Stimulated activated CD4-positive, alpha-beta T cell treated with anti-CD3 and anti-CD28 coated beads, TNF-alpha, amount 100 ng/mL, for 24 hours (primary cell): ENCODE results near the gene SHANK1.
"Not testable (repeated sequence)": the region's sequence is repeated elsewhere in the genome, so short reads cannot be mapped to it uniquely, and the experiment has no call there.

Experiments used
- DNase-seq, 3 experiments: peaks; one replicate each; pipeline ENCODE4 v3.0.0-alpha.2; 2020; ENCODE audit warnings: low read depth in 3 of 3

Gene SHANK1

DNA sequence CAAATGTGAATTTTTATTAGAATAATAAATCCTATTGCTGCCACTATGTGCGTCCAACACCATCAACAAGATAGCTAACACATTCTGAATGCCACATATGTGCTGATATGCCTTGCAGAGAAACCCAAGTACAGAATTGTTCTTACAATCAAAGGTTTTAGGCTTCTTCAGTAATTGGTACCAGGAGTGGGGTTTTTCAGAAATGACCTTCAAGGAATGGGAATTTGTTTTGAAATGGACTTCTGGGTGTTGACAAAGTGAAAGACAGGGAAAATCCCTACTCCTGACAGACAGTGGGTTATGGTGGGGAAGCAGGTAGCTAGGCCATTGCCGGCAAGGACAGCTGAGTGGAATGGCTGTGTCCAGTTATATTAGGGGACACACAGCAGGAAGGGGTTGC lies 85.6 kb downstream of the SHANK1 start:
- DNase-seq, result no peak

GRCh38 chr19:50633359-50633758 lies 86.2 kb downstream of the SHANK1 start:
- no peak for DNase-seq

GRCh38 chr19:50632151-50632835 lies 87.3 kb downstream of the SHANK1 start:
- no peak for DNase-seq

- no peak for DNase-seq
These were observed 89.8 kb downstream of the SHANK1 start for GRCh38 chr19:50629801-50630200.

- no peak for DNase-seq
These were observed 90.4 kb downstream of the SHANK1 start for GRCh38 chr19:50629194-50629593.

GRCh38 chr19:50628551-50628950 lies 91.1 kb downstream of the SHANK1 start:
- DNase-seq, result no peak

GRCh38 chr19:50628146-50628545 lies 91.5 kb downstream of the SHANK1 start:
- no peak for DNase-seq

DNA sequence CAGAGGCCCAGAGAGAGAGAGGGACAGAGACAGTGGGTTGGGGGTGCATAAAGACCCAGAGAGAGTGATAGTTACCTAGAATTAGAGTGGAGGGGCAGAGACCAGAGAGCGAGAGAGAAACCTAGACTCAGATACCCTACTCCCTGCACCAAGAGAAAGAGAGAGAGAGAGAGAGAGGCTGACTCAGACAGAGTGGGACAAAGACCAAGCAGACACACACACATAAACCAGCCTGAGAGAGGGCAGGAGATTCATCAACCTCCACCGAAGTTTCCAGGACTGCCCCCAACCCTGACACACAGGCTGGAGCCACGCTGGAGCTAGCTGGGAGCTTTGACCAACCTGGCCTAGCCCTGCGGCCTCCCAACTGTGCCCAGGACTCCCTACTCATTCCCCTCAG lies 92.8 kb downstream of the SHANK1 start:
- DNase-seq, result no peak

DNA sequence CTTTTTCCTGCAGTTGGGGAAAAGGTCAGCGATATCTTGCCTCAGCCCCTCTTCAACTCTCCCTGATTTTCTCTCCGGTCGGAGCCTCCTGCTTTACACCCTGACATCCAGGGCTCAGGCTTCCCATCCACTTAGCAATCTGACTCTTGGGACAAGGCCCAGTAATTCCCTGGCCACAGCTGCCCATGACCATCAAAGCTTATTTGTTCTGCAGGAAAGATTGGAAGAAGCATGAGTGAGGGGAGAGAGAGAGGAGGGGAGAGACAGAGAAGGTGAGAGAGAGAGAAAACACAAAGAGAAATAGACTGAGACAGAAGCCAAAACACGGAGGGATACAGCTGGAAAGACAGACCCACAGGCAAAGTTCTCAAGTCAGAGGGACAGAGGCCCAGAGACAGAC lies 93.6 kb downstream of the SHANK1 start:
- DNase-seq, result no peak

DNA sequence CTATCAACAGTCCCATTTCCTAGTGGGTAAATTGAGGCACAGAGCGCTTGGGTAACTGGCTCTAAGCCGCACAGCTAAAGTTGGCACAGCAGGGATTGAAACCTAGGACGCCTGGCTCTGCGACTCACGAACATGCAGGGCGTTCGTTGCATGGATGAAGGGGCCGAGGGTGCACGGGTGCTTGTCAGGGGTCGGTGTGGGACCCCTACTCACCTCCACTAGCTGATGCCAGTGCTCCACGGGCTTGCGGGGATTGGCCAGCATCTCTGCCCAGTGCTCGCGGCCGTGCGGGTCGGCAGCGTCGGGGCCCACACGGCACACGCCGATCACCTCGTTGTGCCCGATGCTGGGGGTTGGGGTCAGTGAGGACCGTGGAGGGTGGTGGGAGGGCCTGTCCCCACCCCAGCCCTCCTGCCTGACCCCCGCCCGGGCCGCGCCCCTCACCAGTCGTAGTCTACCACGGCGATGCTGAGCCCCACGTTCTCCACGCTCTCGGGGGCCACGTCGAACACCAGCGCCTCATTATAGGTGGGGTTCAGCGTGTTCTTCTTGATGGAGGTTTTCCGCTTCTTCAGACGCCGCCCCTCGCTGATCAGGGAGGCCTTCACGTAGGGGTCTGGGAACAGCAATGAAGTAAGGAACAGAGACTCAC lies 94.5 kb downstream of the SHANK1 start:
- DNase-seq, result no peak

GRCh38 chr19:50620394-50620906 lies 99.2 kb downstream of the SHANK1 start:
- not testable (repeated sequence) for DNase-seq

DNA sequence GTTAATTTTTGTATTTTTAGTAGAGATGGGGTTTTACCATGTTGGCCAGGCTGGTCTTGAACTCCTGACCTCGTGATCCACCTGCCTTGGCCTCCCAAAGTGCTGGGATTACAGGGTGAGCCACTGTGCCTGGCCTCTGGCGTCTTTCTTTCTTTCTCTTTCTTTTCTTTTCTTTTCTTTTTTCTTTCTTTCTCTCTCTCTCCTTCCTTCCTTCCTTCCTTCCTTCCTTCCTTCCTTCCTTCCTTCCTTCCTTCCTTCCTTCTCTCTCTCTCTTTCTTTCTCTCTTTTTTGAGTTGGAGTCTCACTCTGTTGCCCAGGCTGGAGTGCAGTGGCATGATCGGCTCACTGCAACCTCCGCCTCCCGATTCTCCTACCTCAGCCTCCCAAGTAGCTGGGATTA lies 100.4 kb downstream of the SHANK1 start:
- DNase-seq, result not testable (repeated sequence)

DNA sequence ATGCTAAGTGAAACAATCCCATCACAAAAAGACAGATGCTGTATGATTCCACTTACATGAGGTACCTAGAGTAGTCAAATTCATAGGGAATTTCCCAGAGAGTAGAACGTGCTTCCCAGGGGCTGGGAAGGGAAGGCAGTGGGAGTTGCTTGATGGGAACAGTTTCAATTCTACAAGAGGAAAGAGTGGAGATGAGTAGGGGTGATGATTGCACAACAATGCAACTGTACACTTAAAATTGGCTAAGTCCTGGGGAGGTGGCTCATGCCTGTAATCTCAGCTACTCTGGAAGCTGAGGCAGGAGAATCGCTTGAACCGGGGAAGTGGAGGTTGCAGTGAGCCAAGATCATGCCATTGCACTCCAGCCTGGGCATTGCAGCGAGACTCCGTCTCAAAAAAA lies 101.2 kb downstream of the SHANK1 start:
- DNase-seq, result not testable (repeated sequence)

GRCh38 chr19:50612504-50613404 lies 106.8 kb downstream of the SHANK1 start:
- not testable (repeated sequence) for DNase-seq
